Naive thymus-derived CD4-positive, alpha-beta T cell (primary cell): ENCODE data around the gene HIRIP3. TPM values are rescaled to one million over a fixed set of nuclear protein-coding genes. Genes with fewer than 3 reads are reported as not detected.

Experiments used
- ATAC-seq: fragments of 150-1000 bp; cut with Tn5 transposase; 2 replicates; pipeline ENCODE4 v1.10.0; 2021; ENCODE audit warnings: mild to moderate bottlenecking, moderate library complexity
- CTCF ChIA-PET: fragments of 350-600 bp; sonication (Branson Sonifier 250); formaldehyde crosslinking; loops from one replicate; lab custom pipeline; 2021; ENCODE audit warnings: antibody characterized with exemption; lab: Charles Lee
- POLR2A ChIA-PET: fragments of 350-600 bp; sonication (Branson Sonifier 250); formaldehyde crosslinking; loops from one replicate; lab custom pipeline; 2021; ENCODE audit warnings: antibody characterized with exemption, inconsistent platforms; lab: Charles Lee
- DNase-seq, 9 donors: peaks; one replicate each; pipeline versions ENCODE4 v3.0.0 to v3.0.0-alpha.2; 2020 to 2022; ENCODE audit warnings: mixed read lengths in 1 of 9
- H3K27ac ChIP-seq: one replicate; pipeline ENCODE4 v1.7.0; 2013; ENCODE audit warnings: mild to moderate bottlenecking, low read depth, low read length, moderate library complexity
- H3K27me3 ChIP-seq, 2 donors: one replicate each; pipeline ENCODE4 v1.7.0; 2013; ENCODE audit warnings: low read length in 2 of 2, mild to moderate bottlenecking in 2 of 2, moderate library complexity in 2 of 2; ENCODE audit not compliant: control insufficient read depth in 2 of 2, insufficient read depth in 2 of 2
- H3K36me3 ChIP-seq, 3 experiments: 1 replicate in 2 of 3; 2 replicates in 1 of 3; pipeline ENCODE4 v1.7.0; 2013; ENCODE audit warnings: low read length in 3 of 3, mild to moderate bottlenecking in 3 of 3, moderate library complexity in 1 of 3; ENCODE audit not compliant: insufficient read depth in 3 of 3, control insufficient read depth in 2 of 3
- H3K4me1 ChIP-seq, 2 donors: one replicate each; pipeline ENCODE4 v1.7.0; 2013; ENCODE audit warnings: low read length in 2 of 2, mild to moderate bottlenecking in 2 of 2, moderate library complexity in 1 of 2; ENCODE audit not compliant: control insufficient read depth in 2 of 2, insufficient read depth in 2 of 2
- H3K4me3 ChIP-seq: 2 replicates; pipeline ENCODE4 v1.7.0; 2013; ENCODE audit warnings: mild to moderate bottlenecking, low read length
- H3K9me3 ChIP-seq, 3 experiments: 1 replicate in 2 of 3; 2 replicates in 1 of 3; pipeline ENCODE4 v1.7.0; 2013; ENCODE audit warnings: low read length in 3 of 3; ENCODE audit not compliant: control insufficient read depth in 2 of 3
- H3K27ac Mint-ChIP-seq, 9 donors: one replicate each; pipeline ENCODE4 v1.8.0; 2020 to 2022; ENCODE audit warnings: mixed read lengths in 9 of 9, mild to moderate bottlenecking in 8 of 9, moderate library complexity in 5 of 9, inconsistent platforms in 2 of 9
- H3K27me3 Mint-ChIP-seq, 5 donors: one replicate each; pipeline ENCODE4 v1.8.0; 2021 to 2022; ENCODE audit warnings: mixed read lengths in 5 of 5, mild to moderate bottlenecking in 1 of 5
- H3K36me3 Mint-ChIP-seq, 5 donors: one replicate each; pipeline ENCODE4 v1.8.0; 2020 to 2022; ENCODE audit warnings: mixed read lengths in 5 of 5, mild to moderate bottlenecking in 3 of 5, inconsistent platforms in 1 of 5
- H3K4me1 Mint-ChIP-seq, 7 donors: one replicate each; pipeline ENCODE4 v1.8.0; 2020 to 2022; ENCODE audit warnings: mixed read lengths in 7 of 7, mild to moderate bottlenecking in 3 of 7, inconsistent platforms in 1 of 7
- H3K4me3 Mint-ChIP-seq, 10 donors: one replicate each; pipeline ENCODE4 v1.8.0; 2020 to 2022; ENCODE audit warnings: mild to moderate bottlenecking in 10 of 10, mixed read lengths in 10 of 10, moderate library complexity in 6 of 10, inconsistent platforms in 2 of 10
- H3K9me3 Mint-ChIP-seq, 11 donors: one replicate each; pipeline ENCODE4 v1.8.0; 2020 to 2022; ENCODE audit warnings: mixed read lengths in 11 of 11, mild to moderate bottlenecking in 4 of 11, inconsistent platforms in 1 of 11, moderate library complexity in 1 of 11
- intact Hi-C, 2 donors: fragments of 100-400 bp; cut with micrococcal nuclease; formaldehyde crosslinking; loops; one replicate each; pipeline ENCODE4 v1.15.1; 2023
- polyA plus RNA-seq, 2 donors: library from polyadenylated mRNA; unstranded; fragments of 300-500 nt; fragmentation: Illumina TruSeq; gene quantifications; one replicate each; pipeline ENCODE4 v1.2.3, GENCODE V29; 2021
- total RNA-seq, 6 experiments: library from RNA in 5 of 6; stranded (reverse) in 5 of 6; gene quantifications; 1 replicate in 5 of 6; 2 replicates in 1 of 6; pipeline ENCODE4 v1.2.3 and lab custom pipeline; 2021 to 2026

Gene HIRIP3
- total and polyA plus RNA-seq, 7 experiments from 2014 or later = 14.4 to 37.6 (median 21.5) TPM

GRCh38 chr16:29985271-29985811 lies 10.1 kb downstream of the HIRIP3 start:
- Histone ChIP-seq H3K27ac (no peak overlapping the region), H3K4me3 (no peak overlapping the region), H3K9me3 (no peaks in the 10 kb centered on the region), H3K36me3 (peaks cover 1 to 97% (median 11%) of the 10 kb centered on the region in 3 experiments), H3K4me1 (no peaks in the 10 kb centered on the region), H3K27me3 (no peaks in the 10 kb centered on the region)
- ChIA-PET CTCF (interaction anchor here (0.6 kb wide), 2 partner anchors 87 to 256 kb away, joined by 3 to 8 read pairs; no protein-coding TSS in a partner anchor), POLR2A (no interaction called here)
- H3K27me3 Mint-ChIP-seq = no peaks in the 10 kb centered on the region
- no peaks in the 10 kb centered on the region for H3K9me3 Mint-ChIP-seq
- no peak overlapping the region for H3K27ac Mint-ChIP-seq
- DNase-seq = no peak
- ATAC-seq = no peak
- peaks cover 14 to 51% (median 21%) of the 10 kb centered on the region in 5 donors for H3K36me3 Mint-ChIP-seq
- peaks cover 0 to 3% (median 0%) of the 10 kb centered on the region in 7 donors for H3K4me1 Mint-ChIP-seq
- no peak overlapping the region for H3K4me3 Mint-ChIP-seq
- intact Hi-C loops = no loop called here

GRCh38 chr16:29984764-29985147 lies 10.7 kb downstream of the HIRIP3 start:
- no peaks in the 10 kb centered on the region for H3K9me3 ChIP-seq
- H3K36me3 ChIP-seq = peaks cover 7 to 97% (median 14%) of the 10 kb centered on the region in 3 experiments
- ChIA-PET CTCF (no interaction called here), POLR2A (interaction anchor here (0.8 kb wide), 1 partner anchor 110 kb away, joined by 3 read pairs; no protein-coding TSS in a partner anchor)
- H3K4me1 Mint-ChIP-seq = peaks cover 0 to 4% (median 0%) of the 10 kb centered on the region in 7 donors
- H3K36me3 Mint-ChIP-seq = peaks cover 14 to 53% (median 20%) of the 10 kb centered on the region in 5 donors
- no peak overlapping the region for H3K4me3 ChIP-seq
- no peak overlapping the region for H3K4me3 Mint-ChIP-seq
- no peak for DNase-seq
- intact Hi-C loops = no loop called here
- no peak for ATAC-seq
- H3K27me3 Mint-ChIP-seq = no peaks in the 10 kb centered on the region
- no peak overlapping the region for H3K27ac ChIP-seq
- no peak overlapping the region for H3K27ac Mint-ChIP-seq
- no peaks in the 10 kb centered on the region for H3K4me1 ChIP-seq
- H3K9me3 Mint-ChIP-seq = no peaks in the 10 kb centered on the region
- H3K27me3 ChIP-seq = no peaks in the 10 kb centered on the region

- DNase-seq (no peak), ATAC-seq (no peak)
- Histone ChIP-seq H3K9me3 (no peaks in the 10 kb centered on the region), H3K4me3 (no peak overlapping the region), H3K27ac (no peak overlapping the region), H3K27me3 (no peaks in the 10 kb centered on the region), H3K4me1 (no peaks in the 10 kb centered on the region), H3K36me3 (peaks cover 12 to 97% (median 14%) of the 10 kb centered on the region in 3 experiments)
- Mint-ChIP-seq H3K36me3 (peaks cover 14 to 57% (median 22%) of the 10 kb centered on the region in 5 donors), H3K27me3 (no peaks in the 10 kb centered on the region), H3K4me1 (peaks cover 0 to 4% (median 0%) of the 10 kb centered on the region in 7 donors), H3K9me3 (no peaks in the 10 kb centered on the region), H3K27ac (peak overlapping the region in 1 of 9 donors; percentile 33), H3K4me3 (no peak overlapping the region)
- ChIA-PET POLR2A (interaction anchor here (0.8 kb wide), 1 partner anchor 110 kb away, joined by 3 read pairs; no protein-coding TSS in a partner anchor), CTCF (no interaction called here)
- intact Hi-C loops = no loop called here
These were observed 11.2 kb downstream of the HIRIP3 start for GRCh38 chr16:29984137-29984763.

- Histone ChIP-seq H3K9me3 (no peaks in the 10 kb centered on the region), H3K4me1 (no peaks in the 10 kb centered on the region), H3K36me3 (peaks cover 12 to 97% (median 14%) of the 10 kb centered on the region in 3 experiments), H3K4me3 (no peak overlapping the region), H3K27me3 (no peaks in the 10 kb centered on the region), H3K27ac (no peak overlapping the region)
- peak overlapping the region in 2 of 9 donors; percentile 33 to 61 for H3K27ac Mint-ChIP-seq
- CTCF ChIA-PET = interaction anchor here (0.6 kb wide), 1 partner anchor 17 kb away, joined by 3 read pairs; no protein-coding TSS in a partner anchor
- POLR2A ChIA-PET = no interaction called here
- H3K4me3 Mint-ChIP-seq = no peak overlapping the region
- ATAC-seq = no peak
- H3K4me1 Mint-ChIP-seq = peaks cover 0 to 4% (median 0%) of the 10 kb centered on the region in 7 donors
- H3K36me3 Mint-ChIP-seq = peaks cover 10 to 58% (median 27%) of the 10 kb centered on the region in 5 donors
- H3K27me3 Mint-ChIP-seq = no peaks in the 10 kb centered on the region
- H3K9me3 Mint-ChIP-seq = no peaks in the 10 kb centered on the region
- DNase-seq = no peak
- intact Hi-C loops = no loop called here
These were observed 11.8 kb downstream of the HIRIP3 start for GRCh38 chr16:29983420-29984136.

- ChIA-PET POLR2A (interaction anchor here (0.9 kb wide), 1 partner anchor 9 kb away, joined by 4 read pairs; the partner anchor contains the start of gene TAOK2), CTCF (interaction anchor here (0.6 kb wide), 1 partner anchor 16 kb away, joined by 3 read pairs; no protein-coding TSS in a partner anchor)
These were observed 12.6 kb downstream of the HIRIP3 start for GRCh38 chr16:29982560-29983419.

More at GRCh38 chr16:29982560-29983419, 12.6 kb downstream of the HIRIP3 start:
- DNase-seq (no peak), ATAC-seq (no peak)
- no peak overlapping the region for H3K4me3 ChIP-seq
- H3K9me3 Mint-ChIP-seq = no peaks in the 10 kb centered on the region
- H3K36me3 Mint-ChIP-seq = peaks cover 10 to 57% (median 27%) of the 10 kb centered on the region in 5 donors
- peaks cover 12 to 97% (median 14%) of the 10 kb centered on the region in 3 experiments for H3K36me3 ChIP-seq
- H3K9me3 ChIP-seq = no peaks in the 10 kb centered on the region
- peak overlapping the region in 2 of 9 donors; percentile 22 to 76 for H3K27ac Mint-ChIP-seq
- no peaks in the 10 kb centered on the region for H3K27me3 Mint-ChIP-seq
- intact Hi-C loops = no loop called here
- no peak overlapping the region for H3K4me3 Mint-ChIP-seq
- H3K27me3 ChIP-seq = no peaks in the 10 kb centered on the region
- peaks cover 0 to 4% (median 0%) of the 10 kb centered on the region in 7 donors for H3K4me1 Mint-ChIP-seq
- no peak overlapping the region for H3K27ac ChIP-seq
- no peaks in the 10 kb centered on the region for H3K4me1 ChIP-seq
